H1 (cell line): ENCODE measurements around the gene SLC25A17. TPM values are rescaled to one million over a fixed set of nuclear protein-coding genes. Genes with fewer than 3 reads are reported as not detected.

Experiments
- ASH2L ChIP-seq: fragments of 200-600, 300-600 bp; sonication (generic); IDR thresholded peaks from one replicate; pipeline ENCODE4 v1.7.1; 2017; ENCODE audit warnings: low read length
- CBX5 ChIP-seq: fragments of 300-800, 300-1000 bp; sonication (generic); IDR thresholded peaks from 2 replicates; pipeline ENCODE4 v1.7.1; 2016; ENCODE audit warnings: antibody characterized with exemption, low read length, low read depth
- CEBPB ChIP-seq: IDR thresholded peaks from 2 replicates; pipeline ENCODE4 v1.6.1; 2012; ENCODE audit warnings: low read depth, low read length
- CHD1 ChIP-seq: IDR thresholded peaks from 2 replicates; pipeline ENCODE4 v1.6.1; 2012; ENCODE audit warnings: low read depth, low read length, improper control_type of control experiment
- EP300 ChIP-seq, 2 experiments: IDR thresholded peaks; 1 replicate in 1 of 2; 2 replicates in 1 of 2; pipeline ENCODE4 v1.6.1; 2011 to 2012; ENCODE audit warnings: low read depth in 2 of 2, low read length in 2 of 2, mild to moderate bottlenecking in 2 of 2, borderline replicate concordance in 1 of 2, inconsistent platforms in 1 of 2, moderate library complexity in 1 of 2
- EZH2 ChIP-seq: fragments of 200-600 bp; sonication (generic); IDR thresholded peaks from 2 replicates; pipeline ENCODE4 v1.7.1; 2012; ENCODE audit warnings: low read depth, mild to moderate bottlenecking, moderate library complexity, low read length, inconsistent platforms; ENCODE audit not compliant: severe bottlenecking
- GABPA ChIP-seq: IDR thresholded peaks from 2 replicates; pipeline ENCODE4 v1.6.1; 2011; ENCODE audit warnings: mild to moderate bottlenecking, low read length, moderate library complexity, borderline replicate concordance; ENCODE audit not compliant: insufficient read depth
- JUN ChIP-seq: IDR thresholded peaks from 2 replicates; pipeline ENCODE4 v1.6.1; 2011; ENCODE audit warnings: low read depth, mild to moderate bottlenecking, improper control_type of control experiment, low read length
- JUND ChIP-seq: IDR thresholded peaks from 2 replicates; pipeline ENCODE4 v1.6.1; 2011; ENCODE audit warnings: mild to moderate bottlenecking, improper control_type of control experiment, low read length
- KDM4A ChIP-seq: IDR thresholded peaks from one replicate; pipeline ENCODE4 v1.7.1; 2012; ENCODE audit warnings: low read depth, mild to moderate bottlenecking, moderate library complexity, low read length, inconsistent platforms; ENCODE audit not compliant: severe bottlenecking
- MAFK ChIP-seq: IDR thresholded peaks from 2 replicates; pipeline ENCODE4 v1.6.1; 2012; ENCODE audit warnings: low read depth, mild to moderate bottlenecking, improper control_type of control experiment, low read length
- POLR2A ChIP-seq, 2 experiments: IDR thresholded peaks; 1 replicate in 1 of 2; 2 replicates in 1 of 2; pipeline ENCODE4 v1.6.1; 2011; ENCODE audit warnings: low read depth in 2 of 2, low read length in 2 of 2, mild to moderate bottlenecking in 2 of 2; ENCODE audit errors: control extremely low read depth in 1 of 2
- POLR2AphosphoS5 ChIP-seq: IDR thresholded peaks from 2 replicates; pipeline ENCODE4 v1.6.1; 2011; ENCODE audit warnings: low read depth, low read length
- SIN3A ChIP-seq, 2 experiments: IDR thresholded peaks in 1 of 2; conservative IDR thresholded peaks in 1 of 2; 2 replicates each; pipeline ENCODE4 v1.6.1; 2011 to 2012; ENCODE audit warnings: low read length in 2 of 2, improper control_type of control experiment in 1 of 2, low read depth in 1 of 2, mild to moderate bottlenecking in 1 of 2
- SIX5 ChIP-seq: IDR thresholded peaks from 2 replicates; pipeline ENCODE4 v1.6.1; 2011; ENCODE audit warnings: mild to moderate bottlenecking, low read depth, low read length
- SP4 ChIP-seq: IDR thresholded peaks from 2 replicates; pipeline ENCODE4 v1.6.1; 2012; ENCODE audit warnings: low read length, inconsistent platforms
- SRF ChIP-seq: IDR thresholded peaks from 2 replicates; pipeline ENCODE4 v1.6.1; 2011; ENCODE audit warnings: mild to moderate bottlenecking, low read depth, low read length, moderate library complexity
- TAF7 ChIP-seq: optimal IDR thresholded peaks from 2 replicates; pipeline ENCODE3; 2011; ENCODE audit warnings: low read depth, mild to moderate bottlenecking, inconsistent platforms, low read length, moderate library complexity, borderline replicate concordance
- polyA plus RNA-seq, 7 experiments: library from polyadenylated mRNA; depleted of rRNA in 3 of 7; stranded (reverse) in 5 of 7; unstranded in 2 of 7; fragments of >200 nt in 5 of 7; fragments of 200-250 nt in 2 of 7; gene quantifications; 1 replicate in 5 of 7; 2 replicates in 1 of 7; 4 replicates in 1 of 7; pipeline versions ENCODE4 v1.2.1 to v1.2.3, GENCODE V29; 2011 to 2013; ENCODE audit warnings: missing spikeins in 2 of 7, mixed read lengths in 2 of 7
- total RNA-seq: library from RNA; stranded (reverse); fragmentation: NEBNext Ultra II Directional; extraction: Animal tissue kit (Norgen Biotek cat#: 25700); gene quantifications from 2 replicates; pipeline ENCODE4 v1.2.1, GENCODE V29; 2021
- TF ChIP-seq, protein P1 (sequence below): IDR thresholded peaks from 2 replicates; pipeline ENCODE4 v1.6.1; 2011; ENCODE audit warnings: low read depth, mild to moderate bottlenecking, low read length; ENCODE audit not compliant: insufficient read depth
- TF ChIP-seq, protein P2 (sequence below): IDR thresholded peaks from 2 replicates; pipeline ENCODE4 v1.6.1; 2012; ENCODE audit warnings: low read length, inconsistent platforms
- TF ChIP-seq, protein P3 (sequence below): IDR thresholded peaks from 2 replicates; pipeline ENCODE4 v1.6.1; 2012; ENCODE audit warnings: inconsistent platforms

The SLC25A17 gene
- total and polyA plus RNA-seq, 2 of the 8 experiments (the other 6 are each of a cell fraction or from before 2014, with no cell fraction given), result 17.9 to 40.4 TPM

DNA sequence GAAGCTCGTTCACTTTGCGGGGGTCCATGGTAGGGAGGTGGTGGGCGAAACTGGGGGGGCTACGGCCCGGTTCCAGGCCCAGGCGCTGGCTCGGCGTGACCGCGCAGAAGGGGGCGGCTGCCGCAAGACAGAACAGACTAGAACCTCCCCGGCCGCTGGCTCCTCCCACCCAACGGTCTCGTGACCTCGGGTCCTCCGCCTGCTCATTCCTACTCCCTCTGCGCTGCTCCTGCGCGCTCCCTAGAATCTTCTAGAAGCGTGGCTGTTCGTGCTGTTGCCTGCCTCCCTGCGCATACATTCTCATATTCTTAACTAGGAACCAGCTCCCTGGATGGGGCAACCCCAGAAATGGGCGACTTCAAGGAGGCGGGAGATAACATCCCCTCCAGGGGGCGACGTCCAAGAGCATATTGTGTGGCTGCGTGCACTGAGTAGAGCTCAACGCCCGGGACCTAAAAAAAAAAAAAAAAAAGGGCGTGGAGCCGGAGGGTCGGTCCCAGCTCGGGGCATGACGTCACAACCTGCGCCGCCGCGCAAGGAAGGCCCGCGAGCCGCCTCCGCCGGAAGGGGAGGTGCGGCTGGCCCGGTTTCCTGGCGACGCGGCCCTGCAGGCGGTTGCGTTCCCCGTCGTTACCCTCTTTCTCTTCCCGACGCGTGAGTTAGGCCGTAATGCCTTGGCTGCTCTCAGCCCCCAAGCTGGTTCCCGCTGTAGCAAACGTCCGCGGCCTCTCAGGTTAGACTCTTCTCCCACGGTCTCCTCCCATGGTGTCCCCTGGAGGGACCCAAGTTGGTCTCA is 37.6 kb upstream of the SLC25A17 start, which contains the start of the genes ST13 and XPNPEP3 (continued):
- TF ChIP-seq EP300 (IDR thresholded peaks at IDR 0.05; ENCODE audit: borderline replicate concordance in 1 of 2, low read depth in 2 of 2, low read length in 2 of 2) (peak; percentile 22 to 47; a peak in 2 of 3 replicates), JUN (no peak), SP4 (peak; percentile 98), ASH2L (peak; percentile 53), CHD1 (no peak), JUND (peak; percentile 71; the same call in 1 of the 2 replicates), EZH2 (no peak), GABPA (peak; percentile 60; the same call in 1 of the 2 replicates), SIX5 (no peak), TAF7 (peak; percentile 20), KDM4A (peak; percentile 89), SIN3A (conservative IDR thresholded peaks at IDR 0.05 in 1 of 2, IDR thresholded peaks at IDR 0.05 in 1 of 2; ENCODE audit: low read depth in 1 of 2, low read length in 2 of 2) (peak; percentile 66 to 90; a peak in 2 of 4 replicates), CEBPB (no peak), CBX5 (no peak), MAFK (no peak), SRF (peak; percentile 62), POLR2A (IDR thresholded peaks at IDR 0.05; ENCODE audit: control extremely low read depth in 1 of 2, low read depth in 2 of 2, low read length in 2 of 2) (peak; percentile 81 to 91), POLR2AphosphoS5 (peak; percentile 89)
- TF ChIP-seq, protein P1, sequence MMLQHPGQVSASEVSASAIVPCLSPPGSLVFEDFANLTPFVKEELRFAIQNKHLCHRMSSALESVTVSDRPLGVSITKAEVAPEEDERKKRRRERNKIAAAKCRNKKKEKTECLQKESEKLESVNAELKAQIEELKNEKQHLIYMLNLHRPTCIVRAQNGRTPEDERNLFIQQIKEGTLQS, result peak; percentile 62; the same call in 1 of the 2 replicates
- TF ChIP-seq, protein P2, sequence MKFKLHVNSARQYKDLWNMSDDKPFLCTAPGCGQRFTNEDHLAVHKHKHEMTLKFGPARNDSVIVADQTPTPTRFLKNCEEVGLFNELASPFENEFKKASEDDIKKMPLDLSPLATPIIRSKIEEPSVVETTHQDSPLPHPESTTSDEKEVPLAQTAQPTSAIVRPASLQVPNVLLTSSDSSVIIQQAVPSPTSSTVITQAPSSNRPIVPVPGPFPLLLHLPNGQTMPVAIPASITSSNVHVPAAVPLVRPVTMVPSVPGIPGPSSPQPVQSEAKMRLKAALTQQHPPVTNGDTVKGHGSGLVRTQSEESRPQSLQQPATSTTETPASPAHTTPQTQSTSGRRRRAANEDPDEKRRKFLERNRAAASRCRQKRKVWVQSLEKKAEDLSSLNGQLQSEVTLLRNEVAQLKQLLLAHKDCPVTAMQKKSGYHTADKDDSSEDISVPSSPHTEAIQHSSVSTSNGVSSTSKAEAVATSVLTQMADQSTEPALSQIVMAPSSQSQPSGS, result peak; percentile 84
- TF ChIP-seq, protein P3, sequence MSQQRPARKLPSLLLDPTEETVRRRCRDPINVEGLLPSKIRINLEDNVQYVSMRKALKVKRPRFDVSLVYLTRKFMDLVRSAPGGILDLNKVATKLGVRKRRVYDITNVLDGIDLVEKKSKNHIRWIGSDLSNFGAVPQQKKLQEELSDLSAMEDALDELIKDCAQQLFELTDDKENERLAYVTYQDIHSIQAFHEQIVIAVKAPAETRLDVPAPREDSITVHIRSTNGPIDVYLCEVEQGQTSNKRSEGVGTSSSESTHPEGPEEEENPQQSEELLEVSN, result peak; percentile 42; the same call in 1 of the 2 replicates
